Measurements from ENCODE around the gene GBP3. TPM values are rescaled to one million over a fixed set of nuclear protein-coding genes. Genes with fewer than 3 reads are reported as not detected.

Gene GBP3
- total RNA-seq, 4 donors from 2014 or later = 15.5 to 22.8 (median 17.6) TPM

- TF ChIP-seq CTCF (IDR thresholded peaks at IDR 0.05; ENCODE audit: low read depth) = no peak
These were observed 360 bp upstream of the GBP3 start for GRCh38 chr1:89023026-89023425.

GRCh38 chr1:89008511-89008910, 14.2 kb downstream of the GBP3 start:
- no peak for TF ChIP-seq CTCF (IDR thresholded peaks at IDR 0.05; ENCODE audit: low read depth)

GRCh38 chr1:89005286-89006151, 17.1 kb downstream of the GBP3 start:
- TF ChIP-seq CTCF (IDR thresholded peaks at IDR 0.05; ENCODE audit: low read depth) = no peak

GRCh38 chr1:89001510-89001909, 21.2 kb downstream of the GBP3 start:
- no peak for TF ChIP-seq CTCF (IDR thresholded peaks at IDR 0.05; ENCODE audit: low read depth)

GRCh38 chr1:88998716-88999115, 23.9 kb downstream of the GBP3 start:
- no peak for TF ChIP-seq CTCF (IDR thresholded peaks at IDR 0.05; ENCODE audit: low read depth)

- TF ChIP-seq CTCF (IDR thresholded peaks at IDR 0.05; ENCODE audit: low read depth) = no peak
These were observed 32.2 kb downstream of the GBP3 start for GRCh38 chr1:88990426-88990825.

- no peak for TF ChIP-seq CTCF (IDR thresholded peaks at IDR 0.05; ENCODE audit: low read depth)
These were observed 37.0 kb downstream of the GBP3 start for GRCh38 chr1:88985692-88986091.
